HG02852 (cell line): ENCODE results near the gene SERPINB2.

Experiments used
- ATAC-seq: cut with Tn5 transposase; IDR thresholded peaks from one replicate; pipeline ENCODE4 v1.9.1; 2021; ENCODE audit warnings: mild to moderate bottlenecking, moderate library complexity; ENCODE audit not compliant: unreplicated experiment

SERPINB2 gene

GRCh38 chr18:63888470-63889190 is 1.1 kb downstream of the SERPINB2 start:
- no peak for ATAC-seq

GRCh38 chr18:63889626-63890025 is 2.1 kb downstream of the SERPINB2 start:
- ATAC-seq, result no peak

GRCh38 chr18:63890237-63890949 is 2.9 kb downstream of the SERPINB2 start:
- no peak for ATAC-seq

GRCh38 chr18:63890950-63891304 is 3.4 kb downstream of the SERPINB2 start:
- ATAC-seq, result peak; percentile 78

- no peak for ATAC-seq
Observed at GRCh38 chr18:63892566-63892965, 5.1 kb downstream of the SERPINB2 start.

- no peak for ATAC-seq
Observed at GRCh38 chr18:63894106-63894772, 6.7 kb downstream of the SERPINB2 start.

GRCh38 chr18:63895190-63895589 is 7.7 kb downstream of the SERPINB2 start:
- ATAC-seq, result no peak

- ATAC-seq, result no peak
Observed at GRCh38 chr18:63897072-63897471, 9.6 kb downstream of the SERPINB2 start.

- no peak for ATAC-seq
Observed at GRCh38 chr18:63899206-63899605, 11.7 kb downstream of the SERPINB2 start.

GRCh38 chr18:63903851-63904570 is 16.5 kb downstream of the SERPINB2 start:
- ATAC-seq, result no peak

GRCh38 chr18:63904694-63905093 is 17.2 kb downstream of the SERPINB2 start:
- no peak for ATAC-seq

GRCh38 chr18:63905361-63905760 is 17.9 kb downstream of the SERPINB2 start:
- ATAC-seq, result no peak

GRCh38 chr18:63906056-63906455 is 18.6 kb downstream of the SERPINB2 start:
- ATAC-seq, result no peak

- ATAC-seq, result peak; percentile 58
Observed at GRCh38 chr18:63907664-63908063, 20.2 kb downstream of the SERPINB2 start, which contains the start of gene SERPINB10. TSS of gene SERPINB10 (plus strand) at chr18:63907958. CDS start at chr18:63915511, 7,553 bp downstream.

- peak; percentile 35 for ATAC-seq
Observed at GRCh38 chr18:63908858-63909257, 21.4 kb downstream of the SERPINB2 start.

GRCh38 chr18:63909870-63910269 is 22.4 kb downstream of the SERPINB2 start:
- peak; percentile 70 for ATAC-seq

- no peak for ATAC-seq
Observed at GRCh38 chr18:63917817-63918216, 30.3 kb downstream of the SERPINB2 start.

GRCh38 chr18:63922049-63922448 is 34.5 kb downstream of the SERPINB2 start:
- ATAC-seq, result no peak

GRCh38 chr18:63924551-63924950 is 37.0 kb downstream of the SERPINB2 start:
- ATAC-seq, result no peak

GRCh38 chr18:63928331-63928730 is 40.8 kb downstream of the SERPINB2 start:
- no peak for ATAC-seq

- ATAC-seq, result peak; percentile 55
Observed at GRCh38 chr18:63929369-63929768, 41.9 kb downstream of the SERPINB2 start.
